GM18858 (cell line): ENCODE data around the gene CARD14.
"Not testable (repeated sequence)": the region's sequence is repeated elsewhere in the genome, so short reads cannot be mapped to it uniquely, and the experiment has no call there.

ENCODE experiments used
- ATAC-seq: cut with Tn5 transposase; IDR thresholded peaks from one replicate; pipeline ENCODE4 v1.9.1; 2021; ENCODE audit not compliant: unreplicated experiment

CARD14 gene

DNA sequence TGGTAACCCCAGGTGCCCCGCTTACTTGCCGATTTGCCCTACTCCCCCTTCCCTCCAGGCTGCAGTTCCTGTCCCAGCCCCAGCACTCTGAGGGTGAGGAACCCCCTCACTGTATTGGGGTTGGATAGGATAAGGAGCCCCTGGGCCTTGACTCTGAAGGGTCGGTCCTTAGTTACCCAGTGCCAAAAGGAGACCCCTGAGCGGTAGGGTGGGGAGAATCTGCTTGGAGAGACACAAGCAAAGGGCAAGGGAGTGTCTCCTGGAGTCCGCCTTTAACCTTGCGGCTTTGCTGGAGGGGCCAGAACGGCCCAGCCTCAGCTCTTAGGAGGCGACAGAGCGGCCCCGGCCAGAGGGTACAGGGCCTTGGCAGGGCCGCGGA is 13.0 kb downstream of the CARD14 start:
- ATAC-seq: no peak

DNA sequence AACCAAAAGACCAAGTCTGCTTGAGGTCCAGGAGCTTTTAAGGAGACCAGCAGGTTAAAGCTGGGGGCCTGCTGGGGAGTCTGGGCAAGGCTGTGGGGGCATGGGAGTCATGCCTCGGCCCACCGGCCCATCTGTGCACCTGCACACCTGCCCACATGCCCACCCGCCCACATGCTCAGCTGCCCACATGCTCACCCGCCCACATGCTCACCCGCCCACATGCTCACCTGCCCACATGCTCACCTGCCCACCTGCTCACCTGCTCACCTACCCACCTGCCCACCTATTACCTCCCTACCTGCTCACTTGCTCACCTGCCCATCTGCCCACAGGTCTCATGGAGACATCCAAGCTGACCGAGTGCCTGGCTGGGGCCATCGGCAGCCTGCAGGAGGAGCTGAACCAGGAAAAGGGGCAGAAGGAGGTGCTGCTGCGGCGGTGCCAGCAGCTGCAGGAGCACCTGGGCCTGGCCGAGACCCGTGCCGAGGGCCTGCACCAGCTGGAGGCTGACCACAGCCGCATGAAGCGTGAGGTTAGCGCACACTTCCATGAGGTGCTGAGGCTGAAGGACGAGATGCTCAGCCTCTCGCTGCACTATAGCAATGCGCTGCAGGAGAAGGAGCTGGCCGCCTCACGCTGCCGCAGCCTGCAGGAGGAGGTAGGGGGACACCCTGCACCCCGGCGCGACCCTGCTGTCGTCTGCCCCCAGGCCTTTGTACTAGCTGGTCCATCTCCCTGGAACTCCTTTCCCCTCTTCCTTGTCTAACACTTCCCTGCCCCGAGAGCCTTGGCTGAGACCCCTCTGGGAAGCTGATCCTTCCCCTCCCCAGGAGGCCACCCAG is 14.0 kb downstream of the CARD14 start:
- no peak for ATAC-seq

DNA sequence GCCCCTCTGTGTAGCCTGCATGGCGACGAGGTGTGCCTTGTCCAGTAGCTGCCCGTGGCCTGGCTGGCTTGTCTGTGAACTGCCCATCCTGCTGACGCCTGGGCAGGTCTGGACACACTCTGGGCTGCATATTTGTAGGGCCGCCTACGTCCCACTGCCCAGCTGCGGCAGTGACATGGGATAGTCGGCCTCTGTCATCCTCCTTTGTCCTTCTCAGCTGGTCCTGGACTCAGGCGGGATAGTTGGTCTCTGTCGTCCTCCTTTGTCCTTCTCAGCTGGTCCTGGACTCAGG is 14.5 kb downstream of the CARD14 start:
- ATAC-seq: no peak

DNA sequence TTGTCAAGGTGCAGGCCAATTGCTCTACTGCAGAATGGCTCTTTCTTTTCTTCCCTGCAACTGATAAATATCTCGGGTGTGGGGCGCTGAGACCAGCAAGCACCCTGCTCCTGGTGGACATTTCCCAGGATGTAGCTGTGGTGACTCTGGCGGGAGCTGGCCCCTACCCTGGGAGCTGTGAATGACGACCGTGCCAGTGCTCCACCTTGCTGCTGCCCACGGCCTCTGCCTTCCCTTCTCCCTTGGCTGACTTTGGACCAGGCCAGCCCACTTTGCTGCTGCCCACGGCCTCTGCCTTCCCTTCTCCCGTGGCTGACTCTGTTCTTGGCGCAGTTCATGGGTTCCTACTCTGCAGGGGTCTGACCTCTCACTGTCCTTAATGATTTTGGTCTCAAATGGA is 16.1 kb downstream of the CARD14 start:
- no peak for ATAC-seq

DNA sequence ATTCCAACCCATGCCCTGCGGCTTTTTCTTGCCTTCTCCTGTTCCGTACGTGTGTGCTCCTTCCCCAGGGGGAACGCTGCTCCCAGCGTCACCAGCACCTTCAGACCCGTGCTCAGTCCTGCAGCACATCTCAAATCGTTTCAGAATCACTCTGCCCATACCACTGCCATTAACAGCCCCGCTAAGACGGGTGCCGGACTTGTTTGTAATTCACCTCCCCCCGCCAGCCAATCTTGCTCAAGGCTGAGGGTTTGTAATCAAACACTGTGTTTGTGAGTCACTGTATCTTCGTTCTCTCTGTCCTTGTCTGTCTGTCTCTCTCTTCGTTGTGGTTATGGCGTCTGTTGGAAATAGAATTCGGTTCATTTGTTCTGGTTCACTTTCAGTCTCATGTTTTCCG is 17.3 kb downstream of the CARD14 start:
- ATAC-seq: no peak

DNA sequence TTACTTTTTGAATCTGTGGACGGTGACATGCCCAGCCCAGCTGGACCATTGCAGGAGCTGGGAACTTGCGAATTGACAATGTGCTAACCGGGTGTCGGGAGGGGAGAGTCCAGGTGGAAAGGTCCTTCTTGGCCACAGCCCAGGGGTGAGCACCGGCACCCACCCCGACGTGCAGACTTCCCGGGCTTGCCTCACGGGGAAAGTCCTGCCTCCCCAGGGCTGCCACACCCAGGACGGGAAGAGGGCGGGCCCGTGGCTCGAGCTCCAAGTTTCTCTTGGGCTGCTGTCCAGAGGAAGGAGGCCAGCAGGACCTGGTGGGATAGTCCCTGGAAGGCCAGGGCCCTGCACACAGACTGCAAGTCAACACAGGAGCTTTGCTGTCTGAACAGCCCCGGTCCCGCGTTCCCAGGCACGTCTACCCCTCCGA is 17.7 kb downstream of the CARD14 start:
- no peak for ATAC-seq

DNA sequence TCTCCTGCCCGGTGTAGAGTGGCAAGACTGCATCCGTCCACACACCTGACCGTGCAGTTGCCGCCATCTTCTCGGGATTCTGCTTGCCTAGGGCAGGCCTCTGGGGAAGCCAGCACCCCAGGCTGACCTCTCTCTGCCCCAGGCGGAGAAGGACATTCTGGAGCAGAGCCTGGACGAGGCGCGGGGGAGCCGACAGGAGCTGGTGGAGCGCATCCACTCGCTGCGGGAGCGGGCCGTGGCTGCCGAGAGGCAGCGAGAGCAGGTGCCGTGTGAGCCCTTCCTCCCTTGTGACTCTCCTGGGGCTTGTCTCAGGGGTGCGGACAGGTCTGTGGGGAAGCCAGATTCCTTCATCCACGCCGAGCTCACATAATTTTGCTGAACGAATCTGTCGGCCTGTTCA is 19.8 kb downstream of the CARD14 start:
- ATAC-seq: no peak

DNA sequence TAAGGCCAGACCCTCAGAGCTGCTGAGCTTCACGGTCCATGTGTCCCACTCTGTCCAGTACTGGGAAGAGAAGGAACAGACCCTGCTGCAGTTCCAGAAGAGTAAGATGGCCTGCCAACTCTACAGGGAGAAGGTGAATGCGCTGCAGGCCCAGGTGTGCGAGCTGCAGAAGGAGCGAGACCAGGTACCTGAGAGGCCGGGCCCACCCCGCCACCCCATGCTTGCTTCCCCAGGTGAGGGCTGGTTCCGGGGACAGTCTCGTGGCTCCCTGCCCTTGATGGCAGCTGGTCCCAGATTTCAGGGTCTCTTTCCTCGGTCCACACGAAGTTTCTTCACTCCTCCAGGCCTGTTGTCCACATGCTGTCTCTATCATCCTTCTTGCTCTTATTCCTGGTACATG is 20.9 kb downstream of the CARD14 start:
- ATAC-seq: no peak

DNA sequence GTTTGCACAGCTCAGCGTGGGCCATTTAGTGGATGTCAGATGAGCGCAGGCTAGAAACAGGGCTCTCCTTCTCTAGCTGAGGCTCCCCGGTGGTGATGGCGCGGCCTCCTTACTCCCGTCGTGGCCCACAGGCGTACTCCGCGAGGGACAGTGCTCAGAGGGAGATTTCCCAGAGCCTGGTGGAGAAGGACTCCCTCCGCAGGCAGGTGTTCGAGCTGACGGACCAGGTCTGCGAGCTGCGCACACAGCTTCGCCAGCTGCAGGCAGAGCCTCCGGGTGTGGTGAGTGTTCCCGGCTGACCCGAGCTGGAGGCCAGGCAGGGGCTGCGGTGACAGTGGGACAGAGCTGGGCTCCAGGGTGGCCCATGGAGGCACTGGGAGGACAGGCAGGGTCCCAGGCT is 21.4 kb downstream of the CARD14 start:
- ATAC-seq: no peak

DNA sequence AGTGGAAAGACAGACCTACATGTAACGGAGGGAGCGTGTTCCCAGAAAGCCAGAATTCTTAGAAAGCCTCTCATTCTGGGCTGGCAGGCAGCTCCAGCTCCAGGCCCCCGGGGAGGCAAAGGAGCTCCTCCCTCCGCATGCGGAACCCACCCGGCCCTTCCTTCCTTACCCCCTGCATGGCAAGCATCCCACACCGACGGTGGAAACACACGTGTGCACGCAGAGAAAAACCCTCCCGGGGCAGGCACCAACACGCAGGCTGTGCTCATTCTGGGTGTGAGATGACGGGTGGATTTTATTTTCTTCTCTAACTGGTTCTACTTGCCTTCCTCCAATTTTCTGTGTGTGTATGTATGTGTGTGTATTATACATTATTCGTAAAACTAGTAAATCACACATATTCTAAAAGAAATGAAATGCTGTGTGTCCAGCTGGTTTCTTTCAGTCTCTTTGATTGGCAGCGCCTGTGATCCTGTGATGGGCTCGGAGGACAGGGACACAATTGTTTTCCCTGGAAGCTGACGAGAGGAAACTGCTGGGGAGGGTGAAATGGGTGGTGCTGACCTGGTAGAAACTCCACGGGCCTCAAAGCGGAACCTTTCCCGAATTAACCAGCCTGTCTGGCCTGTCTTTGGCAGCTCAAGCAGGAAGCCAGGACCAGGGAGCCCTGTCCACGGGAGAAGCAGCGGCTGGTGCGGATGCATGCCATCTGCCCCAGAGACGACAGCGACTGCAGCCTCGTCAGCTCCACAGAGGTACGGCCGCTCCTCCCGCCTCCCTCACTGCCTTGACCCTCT is 22.2 kb downstream of the CARD14 start:
- ATAC-seq: no peak

DNA sequence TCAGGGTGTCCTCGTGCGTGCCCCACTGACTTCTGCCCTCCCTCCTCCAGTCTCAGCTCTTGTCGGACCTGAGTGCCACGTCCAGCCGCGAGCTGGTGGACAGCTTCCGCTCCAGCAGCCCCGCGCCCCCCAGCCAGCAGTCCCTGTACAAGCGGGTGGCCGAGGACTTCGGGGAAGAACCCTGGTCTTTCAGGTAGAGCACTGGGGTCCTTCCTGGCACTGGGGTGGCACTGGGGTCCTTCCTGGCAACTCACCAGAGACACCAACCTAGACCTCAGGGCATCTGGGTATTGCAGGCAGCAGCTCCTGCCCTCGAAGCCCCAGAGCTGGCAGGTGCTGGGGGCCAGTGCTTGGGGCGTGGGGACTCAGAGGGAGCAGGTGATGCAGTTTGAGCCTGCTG is 25.3 kb downstream of the CARD14 start:
- ATAC-seq: no peak

DNA sequence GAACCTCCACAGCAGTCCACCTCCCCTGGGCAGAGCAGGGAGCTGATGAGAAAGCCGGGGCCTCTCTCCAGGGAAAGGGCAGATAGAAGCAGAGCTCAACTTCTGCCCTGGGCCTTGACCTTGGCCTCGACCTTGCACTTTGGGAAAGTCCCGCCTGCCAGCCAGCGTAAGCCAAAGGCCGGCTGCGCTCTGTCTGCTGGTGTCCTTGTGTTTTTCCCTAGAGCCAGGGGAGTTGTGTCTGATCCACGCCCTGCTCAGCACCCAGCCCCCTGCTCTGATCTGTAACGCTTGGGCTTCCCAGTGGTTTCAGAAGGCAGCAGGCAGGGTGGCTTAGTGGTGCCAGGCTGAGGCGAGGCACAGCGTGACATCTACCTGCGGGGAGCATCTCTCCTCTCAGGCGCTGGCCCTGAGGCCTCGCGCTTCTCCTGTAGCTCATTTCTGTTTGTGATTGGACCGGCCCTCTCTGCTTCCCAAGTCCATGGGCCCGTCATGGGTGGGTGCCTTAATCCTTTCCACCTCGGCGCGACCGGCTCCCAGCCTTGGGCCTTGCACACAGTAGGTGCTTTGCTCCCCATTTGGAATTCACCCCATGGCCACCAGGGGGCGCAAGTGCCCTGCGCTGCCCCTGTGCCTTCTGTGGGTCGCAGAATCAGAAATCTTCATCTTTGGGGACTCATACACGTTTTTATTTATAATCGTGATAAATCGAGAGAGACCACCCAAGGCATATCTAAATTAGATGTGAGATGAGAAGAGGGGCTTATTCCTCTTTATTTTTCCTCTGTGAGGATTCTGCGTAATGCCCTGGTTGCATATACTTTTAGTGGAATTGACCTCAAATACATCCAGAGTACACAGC is 26.1 kb downstream of the CARD14 start:
- no peak for ATAC-seq

DNA sequence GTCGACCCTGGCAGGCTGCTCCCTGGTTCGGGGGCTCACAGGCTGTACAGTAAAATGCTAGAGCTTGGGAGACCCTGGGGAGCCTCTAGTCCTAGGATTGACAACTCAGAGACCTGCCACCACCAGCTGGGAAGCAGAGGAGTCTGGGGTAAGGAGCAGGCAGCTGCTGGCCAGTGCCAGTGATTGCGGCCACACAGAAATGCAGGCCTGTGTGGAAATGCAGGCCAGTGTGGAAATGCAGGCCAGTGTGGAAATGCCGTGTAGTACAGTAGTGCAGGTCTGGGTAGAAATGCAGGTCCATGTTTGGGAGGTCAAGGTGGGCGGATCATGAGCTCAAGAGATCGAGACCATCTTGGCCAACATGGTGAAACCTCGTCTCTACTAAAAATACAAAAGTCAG is 26.8 kb downstream of the CARD14 start:
- ATAC-seq: no peak

DNA sequence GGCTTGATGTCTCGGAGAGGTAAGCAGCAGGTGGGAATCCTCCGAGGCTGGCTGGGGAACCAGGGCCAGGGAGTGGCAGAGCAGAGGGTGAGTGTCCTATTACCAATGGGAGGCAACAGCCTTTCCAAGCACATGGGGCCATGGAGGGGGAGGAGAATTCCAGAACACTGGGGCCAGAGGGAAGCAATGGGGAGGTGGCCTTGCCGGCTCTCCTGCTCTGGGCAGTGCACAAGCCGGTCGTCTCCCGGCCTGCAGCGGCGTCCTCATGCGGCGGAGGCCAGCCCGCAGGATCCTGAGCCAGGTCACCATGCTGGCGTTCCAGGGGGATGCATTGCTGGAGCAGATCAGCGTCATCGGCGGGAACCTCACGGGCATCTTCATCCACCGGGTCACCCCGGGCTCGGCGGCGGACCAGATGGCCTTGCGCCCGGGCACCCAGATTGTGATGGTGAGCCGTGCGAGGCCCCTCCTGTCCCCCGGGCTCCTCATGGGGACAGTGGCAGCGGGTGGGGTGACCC is 28.4 kb downstream of the CARD14 start:
- ATAC-seq: no peak

DNA sequence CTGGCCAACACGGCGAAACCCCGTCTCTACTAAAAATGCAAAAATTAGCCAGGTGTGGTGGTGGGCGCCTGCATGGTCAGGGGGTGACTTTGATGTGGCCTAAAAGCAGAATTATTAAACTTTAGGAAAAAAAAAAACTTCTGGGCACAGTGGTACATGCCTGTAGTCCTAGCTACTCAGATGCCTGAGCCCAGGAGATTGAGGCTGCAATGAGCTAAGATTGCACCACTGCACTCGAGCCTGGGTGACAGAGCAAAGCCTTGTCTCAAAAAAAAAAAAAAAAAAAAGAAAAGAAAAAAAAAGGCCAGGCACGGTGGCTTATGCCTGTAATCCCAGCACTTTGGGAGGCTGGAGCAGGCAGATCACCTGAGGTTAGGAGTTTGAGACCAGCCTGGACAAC is 29.5 kb downstream of the CARD14 start:
- ATAC-seq: not testable (repeated sequence)

DNA sequence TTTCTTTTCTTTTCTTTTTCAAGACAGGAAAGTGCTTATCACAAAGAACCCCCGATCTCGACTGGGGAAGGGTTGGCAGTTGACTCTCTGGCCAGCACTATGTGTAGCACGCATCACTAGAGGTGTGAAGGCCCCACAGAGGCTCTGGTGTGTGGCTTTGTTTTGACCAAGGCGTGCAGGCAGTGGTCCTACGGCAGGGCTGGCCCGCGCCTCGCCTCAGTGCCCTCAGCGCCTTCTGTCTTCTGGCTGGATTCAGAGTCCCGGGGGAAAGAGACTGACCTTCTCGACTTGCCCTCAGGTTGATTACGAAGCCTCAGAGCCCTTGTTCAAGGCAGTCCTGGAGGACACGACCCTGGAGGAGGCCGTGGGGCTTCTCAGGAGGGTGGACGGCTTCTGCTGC is 31.6 kb downstream of the CARD14 start:
- no peak for ATAC-seq

DNA sequence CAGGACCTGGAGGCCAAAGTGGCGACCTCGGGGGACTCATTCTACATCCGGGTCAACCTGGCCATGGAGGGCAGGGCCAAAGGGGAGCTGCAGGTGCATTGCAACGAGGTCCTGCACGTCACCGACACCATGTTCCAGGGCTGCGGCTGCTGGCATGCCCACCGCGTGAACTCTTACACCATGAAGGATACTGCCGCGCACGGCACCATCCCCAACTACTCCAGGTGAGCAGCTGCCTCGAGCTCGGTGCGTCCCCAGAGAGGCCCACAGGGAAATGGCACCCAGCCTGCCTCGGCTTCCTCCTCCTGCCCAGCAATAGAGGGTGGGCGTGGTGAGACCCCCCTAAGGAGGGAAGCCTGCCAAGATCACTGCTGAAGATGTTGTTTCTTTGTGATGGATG is 32.4 kb downstream of the CARD14 start:
- ATAC-seq: no peak

DNA sequence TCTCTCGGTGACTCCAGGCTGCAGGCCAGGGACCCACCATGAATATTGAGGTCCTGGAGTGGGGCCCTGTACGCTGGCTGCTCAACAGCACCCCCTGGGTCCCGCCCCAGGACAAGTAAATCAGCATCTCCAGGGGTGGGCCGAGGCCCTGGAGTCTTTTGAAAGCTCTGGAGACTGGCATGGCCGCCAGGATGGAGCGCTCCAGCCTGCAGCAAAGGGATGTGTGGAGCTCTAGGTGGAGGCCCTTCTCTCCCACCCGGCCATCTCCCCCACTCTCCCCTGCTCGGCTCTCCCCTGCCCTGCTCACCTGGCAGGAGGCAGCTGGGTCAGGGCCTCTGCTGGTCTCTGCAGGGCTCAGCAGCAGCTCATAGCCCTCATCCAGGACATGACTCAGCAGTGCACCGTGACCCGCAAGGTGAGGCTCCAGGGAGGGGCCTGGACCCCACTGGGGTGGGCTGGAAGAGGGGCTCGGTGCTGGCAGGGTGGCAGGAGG is 33.7 kb downstream of the CARD14 start:
- ATAC-seq: no peak

DNA sequence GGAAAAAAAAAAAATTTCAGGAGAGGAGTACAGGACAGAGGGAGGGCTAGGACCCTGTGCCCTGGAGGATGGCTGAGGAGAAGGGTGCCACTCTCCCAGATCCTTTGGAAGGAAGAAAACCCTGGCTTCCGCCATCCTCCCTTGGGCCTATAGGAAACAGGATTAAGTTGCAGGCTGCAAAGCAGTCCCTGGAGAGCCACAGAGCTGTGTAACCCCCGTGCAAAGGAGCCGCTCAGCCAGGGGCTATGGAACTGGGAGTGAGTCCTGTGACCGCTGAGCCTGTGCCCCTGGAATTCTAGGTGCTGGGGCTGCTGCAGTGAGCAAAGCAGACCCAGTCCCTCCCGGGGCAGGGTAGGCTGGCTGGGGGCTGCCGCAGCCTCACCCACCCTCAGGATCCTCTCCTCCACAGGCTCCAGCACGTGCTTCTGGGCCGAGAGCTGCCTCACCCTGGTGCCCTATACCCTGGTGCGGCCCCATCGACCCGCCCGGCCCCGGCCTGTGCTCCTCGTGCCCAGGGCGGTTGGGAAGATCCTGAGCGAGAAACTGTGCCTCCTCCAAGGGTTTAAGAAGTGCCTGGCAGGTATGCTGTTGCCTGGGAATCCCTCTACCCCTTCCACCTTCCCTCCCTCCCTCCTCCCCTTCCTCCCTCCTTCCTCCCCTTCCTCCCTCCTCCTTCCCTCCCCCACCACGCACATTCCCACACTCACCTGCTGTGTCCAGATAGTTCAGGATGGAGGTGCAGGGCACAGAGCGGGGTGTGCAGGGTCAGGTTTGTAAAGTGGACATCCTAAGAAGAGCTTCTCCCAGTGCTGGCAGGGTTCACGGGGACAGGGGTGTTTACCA is 35.0 kb downstream of the CARD14 start:
- ATAC-seq: no peak

DNA sequence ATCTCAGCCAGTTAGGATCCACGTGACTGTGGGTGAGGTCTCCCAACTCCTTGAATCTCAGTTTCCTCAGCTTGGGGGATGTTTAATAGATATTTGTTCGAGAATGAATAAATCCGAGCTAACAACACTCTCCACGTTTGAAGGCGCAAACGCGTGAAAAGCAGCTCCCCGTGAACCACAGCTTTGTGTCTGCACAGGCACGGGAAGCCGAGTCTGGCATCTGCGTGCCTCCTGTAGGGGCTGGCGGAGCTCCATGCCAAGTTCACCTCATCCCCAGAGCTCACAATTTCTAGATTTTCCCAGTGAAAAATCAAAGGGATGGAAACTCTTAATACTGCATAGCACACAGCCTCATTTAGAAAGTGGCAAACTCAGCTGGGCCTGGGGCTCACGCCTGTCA is 36.0 kb downstream of the CARD14 start:
- ATAC-seq: no peak
